GM12873 (cell line): ENCODE results near the gene PRC1.

Experiments
- TF ChIP-seq, protein P1 (sequence below): IDR thresholded peaks from 2 replicates; pipeline ENCODE4 v1.5.1; 2012; ENCODE audit warnings: low read depth, mild to moderate bottlenecking, moderate library complexity, low read length, control low read depth; ENCODE audit not compliant: insufficient read depth; ENCODE audit errors: missing control alignments

The PRC1 gene

DNA sequence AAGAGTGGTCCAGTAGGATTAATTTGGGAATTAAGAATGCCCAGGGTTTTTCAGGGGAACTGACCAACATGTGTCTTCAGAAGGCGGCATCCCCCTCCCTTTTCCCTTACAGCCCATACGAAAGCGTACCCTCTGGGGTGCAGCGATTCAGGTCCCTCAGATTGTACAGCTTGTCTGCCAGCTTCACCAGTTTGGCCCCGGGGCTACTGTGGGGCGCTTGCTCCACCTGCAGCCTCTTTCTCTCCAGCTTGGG lies 62.8 kb downstream of the PRC1 start:
- TF ChIP-seq, protein P1, sequence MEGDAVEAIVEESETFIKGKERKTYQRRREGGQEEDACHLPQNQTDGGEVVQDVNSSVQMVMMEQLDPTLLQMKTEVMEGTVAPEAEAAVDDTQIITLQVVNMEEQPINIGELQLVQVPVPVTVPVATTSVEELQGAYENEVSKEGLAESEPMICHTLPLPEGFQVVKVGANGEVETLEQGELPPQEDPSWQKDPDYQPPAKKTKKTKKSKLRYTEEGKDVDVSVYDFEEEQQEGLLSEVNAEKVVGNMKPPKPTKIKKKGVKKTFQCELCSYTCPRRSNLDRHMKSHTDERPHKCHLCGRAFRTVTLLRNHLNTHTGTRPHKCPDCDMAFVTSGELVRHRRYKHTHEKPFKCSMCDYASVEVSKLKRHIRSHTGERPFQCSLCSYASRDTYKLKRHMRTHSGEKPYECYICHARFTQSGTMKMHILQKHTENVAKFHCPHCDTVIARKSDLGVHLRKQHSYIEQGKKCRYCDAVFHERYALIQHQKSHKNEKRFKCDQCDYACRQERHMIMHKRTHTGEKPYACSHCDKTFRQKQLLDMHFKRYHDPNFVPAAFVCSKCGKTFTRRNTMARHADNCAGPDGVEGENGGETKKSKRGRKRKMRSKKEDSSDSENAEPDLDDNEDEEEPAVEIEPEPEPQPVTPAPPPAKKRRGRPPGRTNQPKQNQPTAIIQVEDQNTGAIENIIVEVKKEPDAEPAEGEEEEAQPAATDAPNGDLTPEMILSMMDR, result no peak

DNA sequence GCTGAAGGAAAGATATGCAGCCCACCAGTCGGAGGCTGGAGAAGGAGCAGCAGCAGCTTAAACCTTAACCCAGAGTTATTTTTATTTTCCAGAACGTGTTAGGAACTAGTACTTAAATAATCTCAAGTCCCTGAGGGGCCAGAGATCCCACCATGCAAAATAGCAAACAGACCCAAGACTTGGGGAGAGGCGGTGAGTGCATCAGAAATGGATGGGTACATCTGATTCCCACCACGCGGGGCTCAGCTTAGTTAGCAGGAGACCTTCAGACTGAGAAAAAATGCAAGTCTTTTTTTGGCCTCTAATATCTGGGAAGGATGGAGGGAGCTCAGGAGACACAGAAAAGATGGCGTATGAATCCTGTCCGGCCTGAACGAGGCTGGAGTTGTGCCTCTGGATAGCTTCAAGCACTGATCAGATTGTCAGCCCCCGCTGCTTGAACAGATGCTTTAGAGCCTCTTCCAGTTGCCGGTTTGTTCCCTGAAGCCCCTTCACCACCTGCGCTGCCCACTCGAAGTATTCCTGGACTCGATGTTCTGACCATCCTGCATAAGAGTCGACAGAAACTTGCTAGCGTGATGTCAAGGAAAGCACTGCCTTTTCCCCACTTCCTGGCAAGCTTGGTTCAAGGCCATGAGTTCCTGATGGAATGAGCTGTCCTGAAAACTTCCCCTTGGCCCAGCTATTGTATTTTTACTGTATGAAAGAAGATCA lies 63.3 kb downstream of the PRC1 start:
- TF ChIP-seq, protein P1, result no peak

DNA sequence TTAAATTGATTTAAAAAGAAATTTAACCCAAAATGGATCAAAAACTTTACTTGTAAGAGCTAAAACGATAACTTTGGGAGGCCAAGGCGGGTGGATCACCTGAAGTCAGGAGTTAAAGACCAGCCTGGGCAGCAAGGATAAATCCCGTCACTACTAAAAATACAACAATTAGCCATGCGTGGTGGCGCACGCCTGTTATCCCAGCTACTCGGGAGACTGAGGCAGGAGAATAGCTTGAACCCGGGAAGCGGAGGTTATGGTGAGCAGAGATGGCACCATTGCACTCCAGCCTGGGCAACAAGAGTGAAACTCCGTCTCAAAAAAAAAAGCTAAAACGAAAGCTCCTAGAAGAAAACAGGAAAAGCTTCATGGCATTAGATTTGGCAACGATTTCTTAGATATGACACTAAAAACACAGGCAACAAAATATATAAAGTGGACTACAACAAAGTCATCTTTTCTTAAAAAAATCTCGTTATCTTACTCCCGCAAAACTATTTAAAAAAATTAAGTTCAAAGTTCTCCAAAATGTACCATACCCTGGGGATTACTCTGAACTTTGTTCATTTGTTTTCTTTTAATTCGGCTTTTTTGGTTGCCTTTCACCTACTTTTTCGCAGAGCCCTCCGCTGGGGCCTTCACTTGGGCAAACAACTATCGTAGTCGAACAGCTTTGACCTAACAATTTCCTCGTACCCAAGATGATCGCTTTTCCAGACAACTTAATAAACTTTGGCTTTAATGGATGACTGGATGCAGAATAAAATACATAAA lies 64.9 kb downstream of the PRC1 start:
- TF ChIP-seq, protein P1, result no peak

DNA sequence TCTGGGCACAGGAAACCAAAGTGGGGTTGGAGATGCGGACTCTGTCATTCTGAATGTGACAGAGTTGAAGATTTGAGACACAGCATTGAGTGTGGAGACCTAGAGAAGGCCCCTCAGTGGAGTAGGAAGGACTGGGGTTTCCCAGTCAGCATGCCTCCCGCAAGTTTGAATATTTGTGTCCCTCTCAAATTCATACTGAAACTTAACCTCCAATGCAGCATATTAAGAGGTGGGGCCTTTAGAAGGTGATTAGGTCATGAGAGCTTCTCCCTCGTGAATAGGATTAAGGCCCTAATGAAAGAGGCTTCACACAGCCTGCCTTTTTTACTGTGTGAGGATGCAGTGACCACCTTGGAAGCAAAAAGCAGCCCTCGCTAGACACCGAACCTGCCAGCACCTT lies 70.0 kb downstream of the PRC1 start:
- TF ChIP-seq, protein P1, result no peak

DNA sequence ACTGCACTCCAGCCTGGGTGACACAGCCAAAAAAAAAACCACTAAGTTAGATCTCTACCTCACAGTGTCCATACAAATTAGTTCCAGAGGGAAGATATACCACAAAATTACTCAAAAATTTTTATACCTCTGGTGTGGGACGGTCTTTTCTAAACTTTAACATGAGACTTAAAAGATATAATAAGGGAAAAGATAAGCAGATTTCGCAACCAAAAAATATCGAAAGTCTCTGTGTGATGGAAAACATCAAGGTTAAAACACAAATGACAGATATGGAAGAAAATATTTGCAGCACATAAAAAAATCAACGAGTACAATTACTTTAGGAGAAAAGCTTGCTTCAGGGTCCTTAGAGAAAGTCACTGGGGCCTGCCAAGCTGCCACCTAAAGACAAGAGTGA lies 72.4 kb downstream of the PRC1 start:
- TF ChIP-seq, protein P1, result no peak

DNA sequence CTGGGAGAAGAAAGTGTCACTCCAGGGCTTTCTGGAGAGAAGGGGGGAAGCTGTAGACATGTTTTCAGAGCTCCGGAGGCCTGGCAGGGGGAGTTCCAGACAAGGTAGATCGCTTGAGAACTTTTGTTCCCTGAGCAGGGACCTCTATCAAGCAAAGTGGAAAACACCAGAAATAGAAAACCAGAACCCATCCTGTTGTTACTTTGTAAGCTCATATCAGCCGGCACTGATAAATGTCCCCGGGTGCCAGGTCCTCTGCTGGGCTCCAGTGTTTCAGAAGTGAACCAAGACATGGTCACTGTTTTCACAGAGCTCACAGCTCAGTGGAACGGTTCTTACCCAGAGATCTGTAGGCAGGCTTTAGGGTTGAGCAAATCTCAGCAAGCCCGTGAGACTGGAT lies 75.5 kb downstream of the PRC1 start:
- TF ChIP-seq, protein P1, result no peak

DNA sequence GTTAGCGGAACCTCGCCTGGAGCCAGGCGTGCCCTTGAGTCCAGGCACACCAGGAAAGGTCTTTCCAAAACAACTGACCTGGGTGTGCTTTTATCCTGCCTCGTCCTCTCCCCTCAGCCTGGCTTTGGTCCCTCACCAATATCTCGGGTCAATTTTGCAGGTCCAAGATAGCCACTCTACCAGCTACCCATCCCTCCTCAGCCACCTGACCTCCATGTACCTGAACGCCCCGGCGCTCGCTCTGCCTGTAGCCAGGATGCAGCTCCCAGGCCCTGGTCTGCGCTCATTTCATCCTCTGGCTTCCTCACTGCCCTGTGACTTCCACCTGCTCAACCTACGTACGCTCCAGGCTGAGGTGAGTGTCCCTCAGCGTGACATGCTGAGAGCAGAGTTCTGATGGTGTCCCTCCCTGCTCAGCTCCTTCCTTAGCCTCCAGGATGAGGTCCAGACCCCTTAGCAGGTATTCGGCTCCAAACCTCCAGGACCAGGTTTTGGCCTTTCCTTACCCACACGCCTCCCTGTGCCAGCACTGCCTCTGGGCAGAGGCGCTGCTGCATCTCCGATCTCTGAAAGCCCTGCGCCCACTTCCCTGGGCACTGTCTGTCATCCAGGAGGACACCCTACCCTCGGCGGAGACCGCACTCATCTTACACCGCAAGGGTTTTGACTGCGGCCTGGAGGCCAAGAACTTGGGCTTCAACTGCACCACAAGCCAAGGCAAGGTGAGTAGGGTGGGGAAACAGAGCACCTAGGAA lies 76.1 kb downstream of the PRC1 start:
- TF ChIP-seq, protein P1, result no peak
